Endothelial cell of umbilical vein (primary cell): ENCODE data around the gene JUNB. TPM values are rescaled to one million over a fixed set of nuclear protein-coding genes. Genes with fewer than 3 reads are reported as not detected.

Experiments used
- Bru-seq: library from RNA; stranded (reverse); fragments of 400-500 nt; gene quantifications from one replicate; lab custom pipeline; 2021; lab: Mats Ljungman, UMichigan
- BruChase-seq, 2 experiments: library from RNA; stranded (reverse); fragments of 400-500 nt; gene quantifications; one replicate each; lab custom pipeline; 2021; lab: Mats Ljungman, UMichigan
- BruUV-seq: library from RNA; stranded (reverse); fragments of 400-500 nt; replicated peaks from 2 replicates; lab custom pipeline; 2021; lab: Mats Ljungman, UMichigan
- CTCF ChIA-PET: fragments of 300-600, 350-600 bp; sonication (Branson Sonifier 250); formaldehyde crosslinking; loops from one replicate; lab custom pipeline; 2021; ENCODE audit warnings: antibody characterized with exemption, inconsistent platforms; lab: Charles Lee
- POLR2A ChIA-PET: fragments of 300-600, 350-600 bp; sonication (Branson Sonifier 250); formaldehyde crosslinking; loops from one replicate; lab custom pipeline; 2021; ENCODE audit warnings: antibody characterized with exemption, inconsistent platforms; lab: Charles Lee
- DNase-seq: peaks from one replicate; pipeline ENCODE4 v3.0.0-alpha.2; 2011; ENCODE audit warnings: low read depth, low spot score
- FAIRE-seq: peaks from 2 replicates; lab custom pipeline; 2011; peaks lifted over from hg19 to GRCh38; lab: Jason Lieb, UNC
- H2AFZ ChIP-seq: 2 replicates; pipeline ENCODE4 v1.6.0; 2012; ENCODE audit warnings: low read depth, low read length, control low read depth, inconsistent platforms
- H3K27ac ChIP-seq: 2 replicates; pipeline ENCODE4 v1.5.1; 2011; ENCODE audit warnings: low read depth, mild to moderate bottlenecking, control low read depth, low read length, moderate library complexity; ENCODE audit not compliant: insufficient read depth
- H3K27me3 ChIP-seq, 2 experiments: 2 replicates each; pipeline versions ENCODE4 v1.6.0 to v1.6.1; 2011; ENCODE audit warnings: low read length in 2 of 2, mixed read lengths in 1 of 2; ENCODE audit not compliant: control insufficient read depth in 2 of 2, insufficient read depth in 2 of 2
- H3K36me3 ChIP-seq, 2 experiments: 2 replicates in 1 of 2; 3 replicates in 1 of 2; pipeline ENCODE4 v1.5.1; 2011; ENCODE audit warnings: low read length in 2 of 2, mild to moderate bottlenecking in 1 of 2, moderate library complexity in 1 of 2; ENCODE audit not compliant: control insufficient read depth in 2 of 2, insufficient read depth in 2 of 2; ENCODE audit errors: extremely low read depth in 1 of 2
- H3K4me1 ChIP-seq: 3 replicates; pipeline ENCODE4 v1.5.1; 2011; ENCODE audit warnings: mild to moderate bottlenecking, low read length; ENCODE audit not compliant: control insufficient read depth, insufficient read depth; ENCODE audit errors: extremely low read depth
- H3K4me2 ChIP-seq: 2 replicates; pipeline ENCODE4 v1.6.1; 2011; ENCODE audit warnings: low read length, control low read depth, mixed read lengths; ENCODE audit not compliant: insufficient read depth
- H3K4me3 ChIP-seq, 3 experiments: fragments of 200-600 bp in 1 of 3; sonication (generic), shearing (Covaris generic) in 1 of 3; replicated peaks in 1 of 3; 2 replicates each; pipeline ENCODE4 v1.5.1; 2011 to 2016; ENCODE audit warnings: control low read depth in 3 of 3, low read length in 3 of 3, mild to moderate bottlenecking in 2 of 3, inconsistent platforms in 1 of 3, low read depth in 1 of 3, moderate library complexity in 1 of 3; ENCODE audit not compliant: insufficient read depth in 1 of 3
- H3K79me2 ChIP-seq: 2 replicates; pipeline ENCODE4 v1.6.0; 2012; ENCODE audit warnings: low read length, inconsistent platforms; ENCODE audit not compliant: control insufficient read depth, insufficient read depth
- H3K9ac ChIP-seq: replicated peaks from 2 replicates; pipeline ENCODE3; 2011; ENCODE audit warnings: low read length, control low read depth; ENCODE audit not compliant: insufficient read depth; ENCODE audit errors: extremely low read depth
- H3K9me1 ChIP-seq: replicated peaks from 3 replicates; pipeline ENCODE4 v1.6.0; 2011; ENCODE audit warnings: mild to moderate bottlenecking, low read length; ENCODE audit not compliant: control insufficient read depth, insufficient read depth; ENCODE audit errors: extremely low read depth
- H3K9me3 ChIP-seq: replicated peaks from 2 replicates; pipeline ENCODE4 v1.5.1; 2012; ENCODE audit warnings: low read length, inconsistent platforms; ENCODE audit not compliant: control insufficient read depth, insufficient read depth
- H4K20me1 ChIP-seq: replicated peaks from 2 replicates; pipeline ENCODE3; 2011; ENCODE audit warnings: mild to moderate bottlenecking, low read length; ENCODE audit not compliant: control insufficient read depth, insufficient read depth; ENCODE audit errors: extremely low read depth
- EZH2 ChIP-seq: IDR thresholded peaks from 2 replicates; pipeline ENCODE4 v1.6.1; 2012; ENCODE audit warnings: borderline replicate concordance, low read depth, mild to moderate bottlenecking, moderate library complexity, low read length, inconsistent platforms; ENCODE audit not compliant: severe bottlenecking
- FOS ChIP-seq: IDR thresholded peaks from 2 replicates; pipeline ENCODE4 v1.6.1; 2011; ENCODE audit warnings: mild to moderate bottlenecking, low read length, moderate library complexity, borderline replicate concordance; ENCODE audit not compliant: insufficient read depth
- GATA2 ChIP-seq: IDR thresholded peaks from 2 replicates; pipeline ENCODE4 v1.7.0; 2011; ENCODE audit warnings: low read depth, mild to moderate bottlenecking, moderate library complexity, mixed read lengths, low read length; ENCODE audit not compliant: insufficient read length, insufficient read depth
- JUN ChIP-seq: IDR thresholded peaks from 2 replicates; pipeline ENCODE4 v1.6.1; 2011; ENCODE audit warnings: borderline replicate concordance, low read depth; ENCODE audit not compliant: insufficient read length, insufficient read depth
- MYC ChIP-seq: IDR thresholded peaks from one replicate; pipeline ENCODE4 v1.6.1; 2011; ENCODE audit warnings: mild to moderate bottlenecking, low read depth, low read length
- POLR2A ChIP-seq: IDR thresholded peaks from 2 replicates; pipeline ENCODE4 v1.6.1; 2012; ENCODE audit warnings: low read depth, mild to moderate bottlenecking, control low read depth, low read length
- POLR2AphosphoS5 ChIP-seq: IDR thresholded peaks from 2 replicates; pipeline ENCODE4 v1.6.1; 2012; ENCODE audit warnings: low read depth, mild to moderate bottlenecking, control low read depth, low read length, moderate library complexity; ENCODE audit not compliant: insufficient read depth
- dilution Hi-C: fragments of 300-500 bp; cut with MboI; formaldehyde crosslinking; loops from one replicate; pipeline ENCODE4 v1.15.0; 2019; ENCODE audit warnings: low sequenced_read_pairs; ENCODE audit not compliant: extremely low pct_ligation_motif_present
- intact Hi-C: fragments of 100-400 bp; cut with micrococcal nuclease; formaldehyde crosslinking; loops from one replicate; pipeline ENCODE4 v1.10.0; 2022
- long read RNA-seq: library from polyadenylated mRNA; stranded (forward); transcript quantifications from one replicate; pipeline ENCODE4 v2.0.0, GENCODE V29; 2021
- polyA minus RNA-seq, 3 experiments: library from RNA; depleted of rRNA, polyadenylated mRNA; stranded (reverse); fragments of >200 nt; gene quantifications; 1 replicate in 1 of 3; 2 replicates in 2 of 3; pipeline ENCODE4 v1.2.3, GENCODE V29; 2011
- polyA plus RNA-seq, 4 experiments: library from polyadenylated mRNA; depleted of rRNA in 3 of 4; stranded (reverse) in 3 of 4; unstranded in 1 of 4; fragments of >200 nt; gene quantifications; 2 replicates each; pipeline versions ENCODE4 v1.2.1 to v1.2.3, GENCODE V29; 2011 to 2012; ENCODE audit warnings: missing spikeins in 1 of 4
- total RNA-seq: library from RNA; stranded (reverse); gene quantifications from 2 replicates; pipeline ENCODE4 v1.2.3, GENCODE V29; 2021
- TF ChIP-seq, protein P1 (sequence below), 2 donors: IDR thresholded peaks; 1 replicate in 1 of 2; 2 replicates in 1 of 2; pipeline ENCODE4 v1.5.1; 2011; ENCODE audit warnings: low read length in 2 of 2, mild to moderate bottlenecking in 2 of 2, moderate library complexity in 2 of 2, control low read depth in 1 of 2, inconsistent platforms in 1 of 2, low read depth in 1 of 2; ENCODE audit not compliant: insufficient read depth in 1 of 2; ENCODE audit errors: extremely low read depth in 1 of 2
- TF ChIP-seq, protein P2 (sequence below): IDR thresholded peaks from 2 replicates; pipeline ENCODE4 v1.6.1; 2011; ENCODE audit not compliant: insufficient read depth, insufficient read length

The JUNB gene
- total RNA-seq: 22.8 and 31.6 TPM in 2 replicates
- polyA plus RNA-seq: 72.9 and 74.4 TPM in 2 replicates
- polyA plus RNA-seq (2011; cell fraction: cytosol; rRNA removed): 26.6 and 63.6 TPM in 2 replicates
- 92.2 and 120 TPM in 2 replicates for polyA plus RNA-seq (2011; cell fraction: nucleus; rRNA removed)
- polyA plus RNA-seq (2012): 11.7 and 24.3 TPM in 2 replicates
- 12.4 and 15.3 TPM in 2 replicates for polyA minus RNA-seq
- polyA minus RNA-seq (2011; cell fraction: cytosol; rRNA and poly(A)+ RNA removed): 126 TPM
- polyA minus RNA-seq (2011; cell fraction: nucleus; rRNA and poly(A)+ RNA removed): 21.6 and 61.5 TPM in 2 replicates
- Bru-seq, nascent RNA: percentile 61 among the genes with signal in this experiment
- percentile 41 among the genes with signal in this experiment for BruChase-seq, experiment 1, labeled RNA remaining after a 6-hour chase
- percentile 57 among the genes with signal in this experiment for BruChase-seq, experiment 2, labeled RNA remaining after a 2-hour chase
- long read RNA-seq, transcript JUNB-201 (1 exons, 1,820 nt): major isoform, 170 of 170 reads
- long read RNA-seq, partial matches to known transcripts: 0 of 170 reads
- long read RNA-seq, other reads (novel, unspliced or antisense): 0 of 170 reads

DNA sequence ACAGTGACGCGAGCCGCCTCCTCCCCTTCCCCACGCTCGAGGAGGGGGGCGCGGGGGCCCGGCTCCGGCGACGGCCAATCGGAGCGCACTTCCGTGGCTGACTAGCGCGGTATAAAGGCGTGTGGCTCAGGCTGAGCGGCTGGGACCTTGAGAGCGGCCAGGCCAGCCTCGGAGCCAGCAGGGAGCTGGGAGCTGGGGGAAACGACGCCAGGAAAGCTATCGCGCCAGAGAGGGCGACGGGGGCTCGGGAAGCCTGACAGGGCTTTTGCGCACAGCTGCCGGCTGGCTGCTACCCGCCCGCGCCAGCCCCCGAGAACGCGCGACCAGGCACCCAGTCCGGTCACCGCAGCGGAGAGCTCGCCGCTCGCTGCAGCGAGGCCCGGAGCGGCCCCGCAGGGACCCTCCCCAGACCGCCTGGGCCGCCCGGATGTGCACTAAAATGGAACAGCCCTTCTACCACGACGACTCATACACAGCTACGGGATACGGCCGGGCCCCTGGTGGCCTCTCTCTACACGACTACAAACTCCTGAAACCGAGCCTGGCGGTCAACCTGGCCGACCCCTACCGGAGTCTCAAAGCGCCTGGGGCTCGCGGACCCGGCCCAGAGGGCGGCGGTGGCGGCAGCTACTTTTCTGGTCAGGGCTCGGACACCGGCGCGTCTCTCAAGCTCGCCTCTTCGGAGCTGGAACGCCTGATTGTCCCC is at the start of gene JUNB:
JUNB (plus strand) TSS at position 142 of the 706 bp plus-strand sequence; CDS start at position 428, 286 bp downstream.
- no peak for TF ChIP-seq JUN
- peak; percentile 100 for TF ChIP-seq POLR2A
- no peak for TF ChIP-seq GATA2
- TF ChIP-seq POLR2AphosphoS5: peak; percentile 100
- TF ChIP-seq EZH2: no peak
- TF ChIP-seq, protein P1, sequence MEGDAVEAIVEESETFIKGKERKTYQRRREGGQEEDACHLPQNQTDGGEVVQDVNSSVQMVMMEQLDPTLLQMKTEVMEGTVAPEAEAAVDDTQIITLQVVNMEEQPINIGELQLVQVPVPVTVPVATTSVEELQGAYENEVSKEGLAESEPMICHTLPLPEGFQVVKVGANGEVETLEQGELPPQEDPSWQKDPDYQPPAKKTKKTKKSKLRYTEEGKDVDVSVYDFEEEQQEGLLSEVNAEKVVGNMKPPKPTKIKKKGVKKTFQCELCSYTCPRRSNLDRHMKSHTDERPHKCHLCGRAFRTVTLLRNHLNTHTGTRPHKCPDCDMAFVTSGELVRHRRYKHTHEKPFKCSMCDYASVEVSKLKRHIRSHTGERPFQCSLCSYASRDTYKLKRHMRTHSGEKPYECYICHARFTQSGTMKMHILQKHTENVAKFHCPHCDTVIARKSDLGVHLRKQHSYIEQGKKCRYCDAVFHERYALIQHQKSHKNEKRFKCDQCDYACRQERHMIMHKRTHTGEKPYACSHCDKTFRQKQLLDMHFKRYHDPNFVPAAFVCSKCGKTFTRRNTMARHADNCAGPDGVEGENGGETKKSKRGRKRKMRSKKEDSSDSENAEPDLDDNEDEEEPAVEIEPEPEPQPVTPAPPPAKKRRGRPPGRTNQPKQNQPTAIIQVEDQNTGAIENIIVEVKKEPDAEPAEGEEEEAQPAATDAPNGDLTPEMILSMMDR (IDR thresholded peaks at IDR 0.05; ENCODE audit: extremely low read depth in 1 of 2, insufficient read depth in 1 of 2, low read depth in 1 of 2, low read length in 2 of 2): peak; percentile 4 to 12
- TF ChIP-seq, protein P2, sequence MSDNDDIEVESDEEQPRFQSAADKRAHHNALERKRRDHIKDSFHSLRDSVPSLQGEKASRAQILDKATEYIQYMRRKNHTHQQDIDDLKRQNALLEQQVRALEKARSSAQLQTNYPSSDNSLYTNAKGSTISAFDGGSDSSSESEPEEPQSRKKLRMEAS: peak; percentile 2
- peak; percentile 7 for TF ChIP-seq MYC
- peak; percentile 23 for TF ChIP-seq FOS
- Histone ChIP-seq H3K79me2 (peaks cover 14% of the 10 kb centered on the region), H3K4me3 (peak within 1 kb of the TSS; percentile 70 to 76 (median 71)), H3K4me2 (peak within 1 kb of the TSS; percentile 61), H3K27ac (peak within 1 kb of the TSS; percentile 91), H3K27me3 (no peaks in the 10 kb centered on the region), H3K36me3 (no peaks in the 10 kb centered on the region), H3K9ac (peak within 1 kb of the TSS; percentile 74), H3K9me1 (no peaks in the 10 kb centered on the region), H4K20me1 (no peaks in the 10 kb centered on the region), H3K9me3 (no peaks in the 10 kb centered on the region), H3K4me1 (peaks cover 35% of the 10 kb centered on the region), H2AFZ (peak within 1 kb of the TSS; percentile 71)
- ChIA-PET CTCF (interaction anchor here (0.7 to 13.8 kb wide), 6 partner anchors 9 to 128 kb away, joined by 3 to 524 read pairs (median 14); partner anchors contain the start of gene HOOK2), POLR2A (interaction anchor here (0.6 to 4.1 kb wide), 15 partner anchors 9 to 1212 kb away, joined by 3 to 94 read pairs (median 5); partner anchors contain the start of genes HOOK2, IER2 and STX10)
- FAIRE-seq (peak; percentile 94), DNase-seq (peak; percentile 98)
- intact Hi-C loops (loop anchor here (1.0 kb wide), 1 partner anchor 9 kb away; no protein-coding TSS in a partner anchor), dilution Hi-C loops (no loop called here)
- TSS peak; percentile 57 for BruUV-seq
